Measurements from ENCODE around the gene CRIP3. TPM values are rescaled to one million over a fixed set of nuclear protein-coding genes. Genes with fewer than 3 reads are reported as not detected.

Gene CRIP3
- total RNA-seq, 1 experiment from 2014 or later: 16.9 TPM

- Histone ChIP-seq H4K91ac (ENCODE audit: insufficient read length, low read depth, low read length) (no peak overlapping the region), H4K8ac (replicated peaks; ENCODE audit: insufficient read length, low read depth, low read length) (no peak overlapping the region), H3K9me3 (ENCODE audit: control insufficient read depth, low read depth, low read length) (no peaks in the 10 kb centered on the region), H2BK15ac (ENCODE audit: low read depth, low read length) (no peak overlapping the region), H3K14ac (ENCODE audit: insufficient read depth, low read length) (no peak overlapping the region), H2BK12ac (ENCODE audit: insufficient read length, low read depth, low read length) (no peak overlapping the region), H4K5ac (ENCODE audit: insufficient read length, low read depth, low read length) (no peak overlapping the region), H2BK20ac (ENCODE audit: low read depth, low read length, poor library complexity, severe bottlenecking) (no peak overlapping the region), H3K4me2 (ENCODE audit: insufficient read depth, insufficient read length, low read length) (no peak overlapping the region), H3K56ac (ENCODE audit: insufficient read length, low read depth, low read length) (no peak overlapping the region), H3T11ph (ENCODE audit: low read length) (no peak overlapping the region), H3K79me1 (ENCODE audit: insufficient read depth, low read depth, low read length, poor library complexity, severe bottlenecking) (no peaks in the 10 kb centered on the region), H3K79me2 (ENCODE audit: insufficient read depth, low read length) (no peaks in the 10 kb centered on the region), H4K20me1 (ENCODE audit: control insufficient read depth, insufficient read depth, insufficient read length) (no peaks in the 10 kb centered on the region), H2AK5ac (ENCODE audit: insufficient read length, low read length) (no peak overlapping the region), H3K27ac (ENCODE audit: insufficient read length, low read depth, low read length) (no peak overlapping the region), H3K27me3 (ENCODE audit: insufficient read depth, low read length) (peaks cover 5% of the 10 kb centered on the region; the same call in 1 of the 2 replicates), H3K23me2 (ENCODE audit: insufficient read length, low read depth, low read length, poor library complexity, severe bottlenecking) (no peaks in the 10 kb centered on the region), H2BK120ac (ENCODE audit: low read depth, low read length, poor library complexity, severe bottlenecking) (no peak overlapping the region), H2BK5ac (ENCODE audit: insufficient read length, low read length) (no peak overlapping the region), H3K18ac (ENCODE audit: insufficient read length, low read depth, low read length) (no peak overlapping the region), H2AFZ (ENCODE audit: low read length) (no peak overlapping the region), H3K4ac (ENCODE audit: low read depth, low read length) (no peak overlapping the region), H3K9ac (ENCODE audit: extremely low read depth, insufficient read length, low read length) (no peak overlapping the region), H3K23ac (ENCODE audit: insufficient read length, low read depth, low read length) (no peak overlapping the region), H3K4me1 (ENCODE audit: insufficient read depth, low read length) (peaks cover 7% of the 10 kb centered on the region; the same call in 1 of the 2 replicates)
- no peaks in the 10 kb centered on the region; a peak in 1 of 5 replicates for H3K9me3 Mint-ChIP-seq
- H3K4me3 Mint-ChIP-seq: no peak overlapping the region; a peak in 1 of 5 replicates
- peak; percentile 84 for TF ChIP-seq CTCF (conservative IDR thresholded peaks at IDR 0.05)
- no CpG with 5 or more reads among the region's 12 CpGs for WGBS (ENCODE audit: extremely low coverage, insufficient read length, low lambda C conversion rate)
- H3K27me3 Mint-ChIP-seq (ENCODE audit: low read depth): peaks cover 13% of the 10 kb centered on the region
- H3K36me3 Mint-ChIP-seq (ENCODE audit: insufficient read depth in 1 of 3, low read depth in 3 of 3): no peaks in the 10 kb centered on the region; a peak in 1 of 7 replicates
- DNase-seq: peak; percentile 88
- H3K4me1 Mint-ChIP-seq: peaks cover 17 to 27% of the 10 kb centered on the region in 2 experiments
- peak overlapping the region in 1 of 3 experiments; percentile 42; a peak in 1 of 7 replicates for H3K27ac Mint-ChIP-seq
These were observed 45.1 kb downstream of the CRIP3 start for GRCh38 chr6:43263314-43264178.

All from H9 (cell line).